HepG2 (cell line): ENCODE data around the gene UBAC2. TPM values are rescaled to one million over a fixed set of nuclear protein-coding genes. Genes with fewer than 3 reads are reported as not detected.

Experiments used
- ATAC-seq: fragments of 200-7000 bp; cut with Tn5 transposase; 3 replicates; pipeline ENCODE4 v1.9.1; 2020; ENCODE audit warnings: mild to moderate bottlenecking, moderate library complexity
- BruUV-seq: library from RNA; stranded (reverse); fragments of 400-500 nt; replicated peaks from 2 replicates; lab custom pipeline; 2021; lab: Mats Ljungman, UMichigan
- CTCF ChIA-PET: fragments of 300-600 bp; formaldehyde crosslinking; extraction: SDS; loops from one replicate; lab custom pipeline; 2021; ENCODE audit warnings: low total read pairs, inconsistent platforms, low intra/inter-chr PET ratio; lab: Yijun Ruan, JAX
- POLR2A ChIA-PET: fragments of 350-600 bp; sonication (Branson Sonifier 250); formaldehyde crosslinking; loops from one replicate; lab custom pipeline; 2020; ENCODE audit warnings: antibody characterized with exemption, inconsistent platforms; lab: Yijun Ruan, JAX
- DNase-seq: peaks from one replicate; pipeline ENCODE4 v3.0.0-alpha.2; 2015; ENCODE audit warnings: low spot score
- FAIRE-seq: peaks from 3 replicates; lab custom pipeline; 2011; peaks lifted over from hg19 to GRCh38; lab: Jason Lieb, UNC
- H2AFZ ChIP-seq: one replicate; pipeline ENCODE4 v1.6.1; 2011; ENCODE audit warnings: low read length, inconsistent platforms
- H3K27ac ChIP-seq: fragments of 300-600 bp; 3 replicates; pipeline ENCODE4 v1.8.0; 2011; ENCODE audit warnings: mixed run types, mild to moderate bottlenecking, mixed read lengths, low read length, inconsistent platforms; ENCODE audit not compliant: insufficient read depth; ENCODE audit errors: extremely low read length
- H3K27me3 ChIP-seq, 2 experiments: fragments of 200-600 bp in 1 of 2; 2 replicates in 1 of 2; 3 replicates in 1 of 2; pipeline versions ENCODE4 v1.6.0 to v1.8.0; 2011; ENCODE audit warnings: low read length in 2 of 2, mild to moderate bottlenecking in 2 of 2, moderate library complexity in 2 of 2, inconsistent platforms in 1 of 2; ENCODE audit not compliant: insufficient read depth in 2 of 2, control insufficient read depth in 1 of 2
- H3K36me3 ChIP-seq, 2 experiments: fragments of 200-600 bp in 1 of 2; replicated peaks in 1 of 2; 2 replicates in 1 of 2; 3 replicates in 1 of 2; pipeline versions ENCODE4 v1.5.1 to v1.8.0; 2011; ENCODE audit warnings: low read length in 2 of 2, inconsistent platforms in 1 of 2; ENCODE audit not compliant: insufficient read depth in 2 of 2, control insufficient read depth in 1 of 2
- H3K4me1 ChIP-seq: 2 replicates; pipeline ENCODE4 v1.5.1; 2012; ENCODE audit warnings: low read length, inconsistent platforms; ENCODE audit not compliant: insufficient read depth
- H3K4me2 ChIP-seq: 2 replicates; pipeline ENCODE4 v1.6.0; 2011; ENCODE audit warnings: low read depth, low read length, inconsistent platforms
- H3K4me3 ChIP-seq, 3 experiments: fragments of 200-600 bp in 1 of 3; sonication (generic), shearing (Covaris generic) in 1 of 3; replicated peaks in 1 of 3; 2 replicates each; pipeline ENCODE4 v1.5.1; 2011 to 2016; ENCODE audit warnings: low read length in 3 of 3, inconsistent platforms in 2 of 3, low read depth in 2 of 3, mild to moderate bottlenecking in 2 of 3, control low read depth in 1 of 3, mixed read lengths in 1 of 3; ENCODE audit not compliant: insufficient read depth in 1 of 3
- H3K79me2 ChIP-seq: one replicate; pipeline ENCODE4 v1.6.1; 2011; ENCODE audit warnings: low read length, inconsistent platforms; ENCODE audit not compliant: insufficient read depth
- H3K9ac ChIP-seq: 2 replicates; pipeline ENCODE4 v1.6.0; 2011; ENCODE audit warnings: mild to moderate bottlenecking, low read depth, low read length, inconsistent platforms; ENCODE audit not compliant: insufficient read depth
- H3K9me3 ChIP-seq: 2 replicates; pipeline ENCODE4 v1.5.1; 2012; ENCODE audit warnings: mild to moderate bottlenecking, low read length
- H4K20me1 ChIP-seq: 2 replicates; pipeline ENCODE4 v1.6.0; 2011; ENCODE audit warnings: inconsistent platforms, mild to moderate bottlenecking, low read length, moderate library complexity; ENCODE audit not compliant: insufficient read depth
- POLR2G ChIP-seq: fragments of 200-400 bp; formaldehyde crosslinking; IDR thresholded peaks from 2 replicates; pipeline ENCODE4 v1.6.1; 2018; ENCODE audit warnings: mild to moderate bottlenecking, low read depth, low read length, moderate library complexity
- RFX1 ChIP-seq: fragments of 450-650 bp; IDR thresholded peaks from 2 replicates; pipeline ENCODE4 v1.6.1; 2017
- U2AF1 ChIP-seq: fragments of 200-400 bp; formaldehyde crosslinking; optimal IDR thresholded peaks from 2 replicates; pipeline ENCODE3; 2017; ENCODE audit warnings: mild to moderate bottlenecking, low read depth, low read length
- ZMYM4 ChIP-seq: sonication (generic); formaldehyde crosslinking; IDR thresholded peaks from 2 replicates; pipeline ENCODE4 v1.8.1; 2023; ENCODE audit warnings: mild to moderate bottlenecking, missing genetic modification reagents
- ZNF180 ChIP-seq: sonication (generic); formaldehyde crosslinking; IDR thresholded peaks from 2 replicates; pipeline ENCODE4 v1.4.0; 2020; ENCODE audit warnings: low read depth, missing genetic modification reagents, borderline replicate concordance
- ZNF772 ChIP-seq: sonication (generic); formaldehyde crosslinking; IDR thresholded peaks from 2 replicates; pipeline ENCODE4 v1.5.0; 2020; ENCODE audit warnings: mild to moderate bottlenecking, missing genetic modification reagents
- WGBS: methylation state at CpG from one replicate; pipeline ENCODE4 v1.1.6; 2017; ENCODE audit warnings: low lambda C conversion rate; 5-methylcytosine and 5-hydroxymethylcytosine counted together
- in situ Hi-C: cut with HindIII; loops from 2 replicates; pipeline ENCODE4 v1.10.0; 2017; ENCODE audit warnings: low pct_unique_long_range_greater_than_20kb; ENCODE audit not compliant: extremely low pct_ligation_motif_present
- intact Hi-C: fragments of 100-400 bp; cut with micrococcal nuclease; formaldehyde crosslinking; loops from one replicate; pipeline ENCODE4 v1.10.0; 2022; ENCODE audit not compliant: unreplicated experiment
- polyA plus RNA-seq, 8 experiments: library from polyadenylated mRNA; depleted of rRNA in 3 of 8; stranded (reverse) in 7 of 8; unstranded in 1 of 8; fragments of >200 nt; fragmentation: Illumina TruSeq in 4 of 8; extraction: Trizol in 4 of 8; gene quantifications; 2 replicates each; pipeline versions ENCODE4 v1.2.1 to v1.2.3, GENCODE V29; 2011 to 2016; ENCODE audit warnings: low read depth in 4 of 8, missing spikeins in 1 of 8, mixed read lengths in 1 of 8; ENCODE audit not compliant: insufficient read depth in 1 of 8
- total RNA-seq, 5 experiments: library from RNA; depleted of rRNA; stranded (reverse); fragments of >200 nt; fragmentation: Illumina TruSeq; extraction: Trizol; gene quantifications; 2 replicates each; pipeline ENCODE4 v1.2.3, GENCODE V29; 2016; ENCODE audit warnings: low read depth in 1 of 5
- TF ChIP-seq, protein P1 (sequence below): sonication (generic); formaldehyde crosslinking; conservative IDR thresholded peaks from 2 replicates; pipeline ENCODE4 v1.4.0; 2020; ENCODE audit warnings: mild to moderate bottlenecking, missing genetic modification reagents, moderate library complexity
- TF ChIP-seq, protein P2 (sequence below): sonication (generic); formaldehyde crosslinking; IDR thresholded peaks from 2 replicates; pipeline ENCODE4 v1.4.0; 2020; ENCODE audit warnings: mild to moderate bottlenecking, missing genetic modification reagents, borderline replicate concordance

Gene UBAC2
- total and polyA plus RNA-seq, 2 of the 13 experiments (the other 11 are each of a cell fraction or from before 2014, with no cell fraction given): 61.3 to 80.8 TPM

DNA sequence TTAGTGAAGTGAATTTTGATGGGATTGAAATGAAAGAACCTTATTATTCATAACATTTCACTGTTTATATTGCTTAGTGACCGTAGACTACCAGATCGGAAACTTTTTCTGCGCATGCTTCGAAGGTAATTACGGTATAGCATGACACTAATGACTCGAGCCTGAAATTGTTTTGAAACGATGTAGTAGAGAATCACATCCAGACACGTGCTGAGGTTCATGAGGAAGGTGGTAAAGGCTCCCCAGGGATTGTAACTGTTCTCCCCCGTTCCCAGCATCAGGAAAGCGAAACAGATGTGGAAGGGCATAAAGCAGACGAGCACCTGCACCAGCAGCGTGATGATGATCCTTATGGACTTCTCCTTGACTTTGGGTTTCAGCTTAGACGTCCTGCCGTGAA is 54.2 kb downstream of the UBAC2 start (continued):
- TF ChIP-seq, protein P1, sequence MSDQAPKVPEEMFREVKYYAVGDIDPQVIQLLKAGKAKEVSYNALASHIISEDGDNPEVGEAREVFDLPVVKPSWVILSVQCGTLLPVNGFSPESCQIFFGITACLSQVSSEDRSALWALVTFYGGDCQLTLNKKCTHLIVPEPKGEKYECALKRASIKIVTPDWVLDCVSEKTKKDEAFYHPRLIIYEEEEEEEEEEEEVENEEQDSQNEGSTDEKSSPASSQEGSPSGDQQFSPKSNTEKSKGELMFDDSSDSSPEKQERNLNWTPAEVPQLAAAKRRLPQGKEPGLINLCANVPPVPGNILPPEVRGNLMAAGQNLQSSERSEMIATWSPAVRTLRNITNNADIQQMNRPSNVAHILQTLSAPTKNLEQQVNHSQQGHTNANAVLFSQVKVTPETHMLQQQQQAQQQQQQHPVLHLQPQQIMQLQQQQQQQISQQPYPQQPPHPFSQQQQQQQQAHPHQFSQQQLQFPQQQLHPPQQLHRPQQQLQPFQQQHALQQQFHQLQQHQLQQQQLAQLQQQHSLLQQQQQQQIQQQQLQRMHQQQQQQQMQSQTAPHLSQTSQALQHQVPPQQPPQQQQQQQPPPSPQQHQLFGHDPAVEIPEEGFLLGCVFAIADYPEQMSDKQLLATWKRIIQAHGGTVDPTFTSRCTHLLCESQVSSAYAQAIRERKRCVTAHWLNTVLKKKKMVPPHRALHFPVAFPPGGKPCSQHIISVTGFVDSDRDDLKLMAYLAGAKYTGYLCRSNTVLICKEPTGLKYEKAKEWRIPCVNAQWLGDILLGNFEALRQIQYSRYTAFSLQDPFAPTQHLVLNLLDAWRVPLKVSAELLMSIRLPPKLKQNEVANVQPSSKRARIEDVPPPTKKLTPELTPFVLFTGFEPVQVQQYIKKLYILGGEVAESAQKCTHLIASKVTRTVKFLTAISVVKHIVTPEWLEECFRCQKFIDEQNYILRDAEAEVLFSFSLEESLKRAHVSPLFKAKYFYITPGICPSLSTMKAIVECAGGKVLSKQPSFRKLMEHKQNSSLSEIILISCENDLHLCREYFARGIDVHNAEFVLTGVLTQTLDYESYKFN (CRISPR knock-in tag): no peak
- no peak for TF ChIP-seq POLR2G

DNA sequence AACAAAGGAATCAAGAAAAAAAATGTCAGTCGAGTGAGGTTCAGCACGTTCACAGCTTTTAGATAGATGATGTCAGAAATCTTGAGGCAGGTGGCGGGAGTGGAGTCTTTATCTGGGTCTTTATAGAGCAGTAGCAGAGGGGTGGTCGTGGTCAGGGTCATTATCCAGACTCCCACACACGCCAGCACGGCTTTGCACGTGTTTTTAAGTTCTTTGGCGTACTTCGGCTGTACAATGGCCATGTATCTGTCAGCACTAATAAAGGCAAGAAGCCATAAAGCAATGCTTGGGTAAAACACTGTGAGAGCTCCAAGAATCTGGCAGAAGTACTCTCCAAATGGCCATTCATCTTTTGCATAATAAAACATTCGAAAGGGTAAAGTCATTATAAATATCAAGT is 54.6 kb downstream of the UBAC2 start:
- FAIRE-seq (no peak), ATAC-seq (no peak), DNase-seq (no peak)
- Histone ChIP-seq H3K4me2 (no peak overlapping the region), H3K9ac (no peak overlapping the region), H3K4me1 (peaks cover 7% of the 10 kb centered on the region), H3K27ac (no peak overlapping the region), H4K20me1 (peaks cover under 1% of the 10 kb centered on the region; the same call in 1 of the 2 replicates), H3K36me3 (peaks cover 7 to 12% of the 10 kb centered on the region in 2 experiments; a peak in 4 of 5 replicates), H2AFZ (no peak overlapping the region), H3K79me2 (no peaks in the 10 kb centered on the region), H3K9me3 (no peaks in the 10 kb centered on the region), H3K27me3 (no peaks in the 10 kb centered on the region), H3K4me3 (no peak overlapping the region)
- CTCF ChIA-PET: no interaction called here
- intact Hi-C loops: no loop called here
- in situ Hi-C loops: no loop called here
- 95% methylated on average over 10 of the region's 10 CpGs for WGBS
- no TSS peak for BruUV-seq
- POLR2A ChIA-PET: no interaction called here
- TF ChIP-seq ZNF180 (CRISPR knock-in tag): no peak
- no peak for TF ChIP-seq ZNF772 (CRISPR knock-in tag)
- no peak for TF ChIP-seq ZMYM4
- TF ChIP-seq RFX1: no peak
- no peak for TF ChIP-seq U2AF1
- TF ChIP-seq, protein P2, sequence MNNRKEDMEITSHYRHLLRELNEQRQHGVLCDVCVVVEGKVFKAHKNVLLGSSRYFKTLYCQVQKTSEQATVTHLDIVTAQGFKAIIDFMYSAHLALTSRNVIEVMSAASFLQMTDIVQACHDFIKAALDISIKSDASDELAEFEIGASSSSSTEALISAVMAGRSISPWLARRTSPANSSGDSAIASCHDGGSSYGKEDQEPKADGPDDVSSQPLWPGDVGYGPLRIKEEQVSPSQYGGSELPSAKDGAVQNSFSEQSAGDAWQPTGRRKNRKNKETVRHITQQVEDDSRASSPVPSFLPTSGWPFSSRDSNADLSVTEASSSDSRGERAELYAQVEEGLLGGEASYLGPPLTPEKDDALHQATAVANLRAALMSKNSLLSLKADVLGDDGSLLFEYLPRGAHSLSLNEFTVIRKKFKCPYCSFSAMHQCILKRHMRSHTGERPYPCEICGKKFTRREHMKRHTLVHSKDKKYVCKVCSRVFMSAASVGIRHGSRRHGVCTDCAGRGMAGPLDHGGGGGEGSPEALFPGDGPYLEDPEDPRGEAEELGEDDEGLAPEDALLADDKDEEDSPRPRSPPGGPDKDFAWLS: no peak
